Chondrocyte (in vitro differentiated cells): Measurements from ENCODE around the gene KRTAP12-2. TPM values are rescaled to one million over a fixed set of nuclear protein-coding genes. Genes with fewer than 3 reads are reported as not detected.
"Not testable (repeated sequence)": the region's sequence is repeated elsewhere in the genome, so short reads cannot be mapped to it uniquely, and the experiment has no call there.

Experiments
- DNase-seq: peaks from one replicate; pipeline ENCODE4 v3.0.0; 2021; ENCODE audit warnings: mixed read lengths, low spot score
- H3K27ac Mint-ChIP-seq: one replicate; pipeline ENCODE4 v1.8.0; 2021; ENCODE audit warnings: mild to moderate bottlenecking, moderate library complexity, mixed read lengths; ENCODE audit not compliant: unreplicated experiment
- H3K27me3 Mint-ChIP-seq: 2 replicates; pipeline ENCODE4 v1.8.0; 2021; ENCODE audit warnings: low read depth, mixed read lengths
- H3K36me3 Mint-ChIP-seq: 2 replicates; pipeline ENCODE4 v1.8.0; 2021; ENCODE audit warnings: low read depth, mixed read lengths
- H3K4me1 Mint-ChIP-seq: 2 replicates; pipeline ENCODE4 v1.8.0; 2021; ENCODE audit warnings: low read depth, mild to moderate bottlenecking, mixed read lengths
- H3K4me3 Mint-ChIP-seq: one replicate; pipeline ENCODE4 v1.8.0; 2021; ENCODE audit warnings: mild to moderate bottlenecking, moderate library complexity, mixed read lengths; ENCODE audit not compliant: unreplicated experiment
- H3K9me3 Mint-ChIP-seq: 2 replicates; pipeline ENCODE4 v1.8.0; 2021; ENCODE audit warnings: low read depth, mixed read lengths
- CTCF ChIP-seq: fragments of 200-600 bp; sonication (generic); IDR thresholded peaks from 2 replicates; pipeline ENCODE4 v1.5.0; 2021; ENCODE audit warnings: antibody characterized with exemption, mild to moderate bottlenecking, moderate library complexity
- total RNA-seq: library from RNA; stranded (reverse); gene quantifications from 3 replicates; pipeline ENCODE4 v1.2.1, GENCODE V29; 2021

KRTAP12-2 gene
- total RNA-seq, 1 donor from 2014 or later, result not detected

DNA sequence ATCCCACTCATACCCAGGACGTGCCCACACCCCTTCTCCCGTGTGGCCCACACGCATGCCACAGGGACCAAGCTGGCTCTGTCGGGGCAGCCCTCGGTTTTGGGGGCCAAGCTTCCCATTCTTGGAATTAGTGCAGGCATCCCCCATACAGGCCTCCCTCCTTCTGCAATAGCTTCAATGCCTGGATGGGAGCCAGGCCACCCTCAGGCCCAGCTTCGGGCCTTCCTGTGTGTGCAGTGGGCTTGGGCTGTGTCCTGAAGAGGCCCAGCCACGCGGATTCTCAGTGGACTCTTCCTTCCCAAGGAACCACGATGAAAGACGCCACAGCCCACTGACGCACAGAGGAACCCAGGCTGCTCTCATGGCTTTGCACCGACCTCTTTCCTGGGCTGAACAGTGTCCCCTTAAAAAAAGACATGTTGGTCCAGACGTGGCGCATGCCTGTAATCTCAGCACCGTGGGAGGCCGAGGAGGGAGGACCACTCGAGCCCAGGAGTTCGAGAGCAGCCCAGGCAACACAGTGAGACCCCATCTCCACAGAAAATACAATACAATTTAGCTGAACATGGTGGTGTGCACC is 17.1 kb downstream of the KRTAP12-2 start:
- no peak for DNase-seq
- no peak for TF ChIP-seq CTCF
- Mint-ChIP-seq H3K9me3 (peaks cover 5% of the 10 kb centered on the region), H3K36me3 (peaks cover 6% of the 10 kb centered on the region), H3K4me1 (no peaks in the 10 kb centered on the region), H3K27me3 (peaks cover 29% of the 10 kb centered on the region), H3K27ac (no peak overlapping the region), H3K4me3 (no peak overlapping the region)

DNA sequence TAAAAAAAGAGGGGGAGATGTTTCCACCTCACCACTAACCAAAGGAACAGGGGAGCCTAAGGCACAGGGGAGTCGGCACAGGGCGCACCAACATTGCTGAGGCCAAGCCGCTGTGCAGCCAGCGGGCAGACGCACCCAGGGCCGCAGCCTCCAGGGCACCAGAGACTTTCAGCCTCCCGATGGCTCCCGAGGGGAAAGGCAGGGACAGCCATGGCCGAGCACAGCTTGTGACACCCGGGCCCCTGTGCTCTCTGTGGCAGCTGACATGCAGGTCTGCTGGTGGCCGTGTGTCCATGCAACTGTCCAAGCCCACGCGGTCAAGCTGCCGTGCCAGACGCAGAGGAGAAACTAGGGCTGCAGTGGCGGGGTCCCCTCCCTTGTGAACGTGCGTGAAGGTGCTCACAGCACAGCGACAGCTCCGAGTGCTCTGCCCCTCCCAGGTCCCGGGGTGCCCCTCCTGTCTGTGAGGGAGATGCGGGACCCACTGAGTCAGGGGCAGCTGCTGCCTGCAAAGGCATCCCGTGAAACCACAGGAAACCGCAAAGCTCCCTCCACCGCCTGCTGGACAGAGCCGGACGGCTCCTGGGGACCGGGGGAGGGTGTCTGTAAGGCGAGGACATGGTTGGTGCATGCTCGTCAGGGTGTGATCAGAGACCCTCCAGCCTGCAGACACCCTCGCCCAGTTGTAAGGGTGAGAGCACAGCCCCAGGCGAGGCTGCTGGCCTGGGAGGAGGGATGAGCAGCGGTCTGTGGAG is 18.0 kb downstream of the KRTAP12-2 start:
- Mint-ChIP-seq H3K9me3 (peaks cover 14% of the 10 kb centered on the region), H3K4me1 (no peaks in the 10 kb centered on the region), H3K36me3 (peaks cover 6% of the 10 kb centered on the region), H3K27me3 (peaks cover 26% of the 10 kb centered on the region), H3K4me3 (no peak overlapping the region), H3K27ac (no peak overlapping the region)
- DNase-seq, result no peak
- no peak for TF ChIP-seq CTCF

GRCh38 chr21:44647222-44647552 is 19.5 kb downstream of the KRTAP12-2 start:
- Mint-ChIP-seq H3K4me1 (no peaks in the 10 kb centered on the region), H3K27me3 (peaks cover 22% of the 10 kb centered on the region), H3K36me3 (peaks cover 6% of the 10 kb centered on the region), H3K27ac (no peak overlapping the region), H3K4me3 (no peak overlapping the region), H3K9me3 (peaks cover 26% of the 10 kb centered on the region)
- DNase-seq, result no peak
- TF ChIP-seq CTCF, result no peak

- H3K27ac Mint-ChIP-seq, result not testable (repeated sequence)
These were observed 20.1 kb downstream of the KRTAP12-2 start, which contains the start of gene KRTAP10-11 for GRCh38 chr21:44646366-44647221. Gene KRTAP10-11, plus strand, starts transcription at chr21:44646414. Its CDS starts 45 bp downstream, at chr21:44646459.

DNA sequence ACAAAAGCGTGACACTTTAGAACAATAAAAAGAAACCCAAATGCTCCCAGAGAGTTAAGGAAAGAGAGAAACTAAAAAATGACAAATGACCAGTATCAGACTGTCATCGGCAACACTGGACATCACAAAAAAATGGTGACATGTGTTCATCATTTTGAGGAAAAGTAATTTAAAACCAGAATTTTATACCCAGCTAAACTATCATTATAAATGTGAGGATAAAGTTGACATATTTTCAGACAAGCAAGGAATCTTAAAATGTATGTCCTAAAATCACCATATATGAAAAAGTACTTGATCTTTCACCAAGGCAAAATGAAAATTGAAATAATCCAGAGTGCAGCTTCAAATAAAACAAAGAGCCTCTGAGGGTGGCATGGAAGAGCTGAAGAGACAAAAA is 21.8 kb downstream of the KRTAP12-2 start:
- peaks cover 36% of the 10 kb centered on the region for H3K9me3 Mint-ChIP-seq
- peaks cover 30% of the 10 kb centered on the region for H3K27me3 Mint-ChIP-seq
- H3K4me1 Mint-ChIP-seq, result no peaks in the 10 kb centered on the region
- no peak for DNase-seq
- TF ChIP-seq CTCF, result no peak
- H3K27ac Mint-ChIP-seq, result no peak overlapping the region
- H3K36me3 Mint-ChIP-seq, result peaks cover 6% of the 10 kb centered on the region
- no peak overlapping the region for H3K4me3 Mint-ChIP-seq

More at GRCh38 chr21:44646366-44647221, 20.1 kb downstream of the KRTAP12-2 start, which contains the start of gene KRTAP10-11:
- peaks cover 24% of the 10 kb centered on the region for H3K27me3 Mint-ChIP-seq
- H3K4me1 Mint-ChIP-seq, DNase-seq, H3K36me3 Mint-ChIP-seq, H3K4me3 Mint-ChIP-seq: not testable (repeated sequence)
- peaks cover 28% of the 10 kb centered on the region for H3K9me3 Mint-ChIP-seq
